ENCODE results near the gene ZNF580. TPM values are rescaled to one million over a fixed set of nuclear protein-coding genes. Genes with fewer than 3 reads are reported as not detected.

The ZNF580 gene
- total RNA-seq, 1 donor, result 6.5 TPM

- H3K27ac ChIP-seq (ENCODE audit: low read depth, low read length), result no peak overlapping the region
- no peaks in the 10 kb centered on the region for H3K27me3 ChIP-seq (ENCODE audit: insufficient read depth, low read length)
- H4K20me1 ChIP-seq (ENCODE audit: insufficient read depth, low read length), result peaks cover 13% of the 10 kb centered on the region
- H3K9me3 ChIP-seq (ENCODE audit: low read depth, low read length), result no peaks in the 10 kb centered on the region
- peaks cover 14% of the 10 kb centered on the region for H3K36me3 ChIP-seq (ENCODE audit: insufficient read depth, low read length)
- TF ChIP-seq CTCF (IDR thresholded peaks at IDR 0.05; ENCODE audit: extremely low read depth, low read depth, low read length), result no peak
- H2AFZ ChIP-seq (ENCODE audit: low read length), result no peak overlapping the region
- H3K4me3 ChIP-seq (ENCODE audit: insufficient read depth, low read length), result no peak overlapping the region
- no peaks in the 10 kb centered on the region for H3K4me1 ChIP-seq (ENCODE audit: insufficient read depth, low read length)
- peaks cover 20% of the 10 kb centered on the region for H3K79me2 ChIP-seq (ENCODE audit: insufficient read depth, low read length)
- H3K4me2 ChIP-seq (ENCODE audit: insufficient read depth, low read length), result no peak overlapping the region
- DNase-seq (ENCODE audit: insufficient read length, low spot score, missing footprints), result peak; percentile 60
Measured at GRCh38 chr19:55615543-55616394, 25.0 kb upstream of the ZNF580 start.

GRCh38 chr19:55616395-55616875 lies 24.4 kb upstream of the ZNF580 start:
- Histone ChIP-seq H3K27me3 (ENCODE audit: insufficient read depth, low read length) (no peaks in the 10 kb centered on the region), H3K27ac (ENCODE audit: low read depth, low read length) (no peak overlapping the region), H3K4me1 (ENCODE audit: insufficient read depth, low read length) (no peaks in the 10 kb centered on the region), H3K9me3 (ENCODE audit: low read depth, low read length) (no peaks in the 10 kb centered on the region), H3K4me2 (ENCODE audit: insufficient read depth, low read length) (no peak overlapping the region), H3K79me2 (ENCODE audit: insufficient read depth, low read length) (peaks cover 13% of the 10 kb centered on the region), H2AFZ (ENCODE audit: low read length) (no peak overlapping the region), H3K4me3 (ENCODE audit: insufficient read depth, low read length) (no peak overlapping the region), H3K36me3 (ENCODE audit: insufficient read depth, low read length) (peaks cover 16% of the 10 kb centered on the region), H4K20me1 (ENCODE audit: insufficient read depth, low read length) (peaks cover 13% of the 10 kb centered on the region)
- peak; percentile 63 for DNase-seq (ENCODE audit: insufficient read length, low spot score, missing footprints)
- no peak for TF ChIP-seq CTCF (IDR thresholded peaks at IDR 0.05; ENCODE audit: extremely low read depth, low read depth, low read length)

- peak; percentile 62 for DNase-seq (ENCODE audit: insufficient read length, low spot score, missing footprints)
- Histone ChIP-seq H2AFZ (ENCODE audit: low read length) (no peak overlapping the region), H3K27ac (ENCODE audit: low read depth, low read length) (no peak overlapping the region), H3K4me2 (ENCODE audit: insufficient read depth, low read length) (no peak overlapping the region), H4K20me1 (ENCODE audit: insufficient read depth, low read length) (peaks cover 7% of the 10 kb centered on the region), H3K9me3 (ENCODE audit: low read depth, low read length) (no peaks in the 10 kb centered on the region), H3K4me1 (ENCODE audit: insufficient read depth, low read length) (no peaks in the 10 kb centered on the region), H3K27me3 (ENCODE audit: insufficient read depth, low read length) (no peaks in the 10 kb centered on the region), H3K79me2 (ENCODE audit: insufficient read depth, low read length) (peaks cover 6% of the 10 kb centered on the region), H3K36me3 (ENCODE audit: insufficient read depth, low read length) (peaks cover 16% of the 10 kb centered on the region), H3K4me3 (ENCODE audit: insufficient read depth, low read length) (no peak overlapping the region)
- no peak for TF ChIP-seq CTCF (IDR thresholded peaks at IDR 0.05; ENCODE audit: extremely low read depth, low read depth, low read length)
Measured at GRCh38 chr19:55617426-55617825, 23.4 kb upstream of the ZNF580 start.

- Histone ChIP-seq H3K4me3 (ENCODE audit: insufficient read depth, low read length) (no peak overlapping the region), H3K4me1 (ENCODE audit: insufficient read depth, low read length) (no peaks in the 10 kb centered on the region), H3K27me3 (ENCODE audit: insufficient read depth, low read length) (no peaks in the 10 kb centered on the region), H3K4me2 (ENCODE audit: insufficient read depth, low read length) (no peak overlapping the region), H3K27ac (ENCODE audit: low read depth, low read length) (no peak overlapping the region), H4K20me1 (ENCODE audit: insufficient read depth, low read length) (peaks cover 3% of the 10 kb centered on the region), H3K9me3 (ENCODE audit: low read depth, low read length) (no peaks in the 10 kb centered on the region), H3K36me3 (ENCODE audit: insufficient read depth, low read length) (peaks cover 16% of the 10 kb centered on the region), H3K79me2 (ENCODE audit: insufficient read depth, low read length) (peaks cover 6% of the 10 kb centered on the region), H2AFZ (ENCODE audit: low read length) (no peak overlapping the region)
- DNase-seq (ENCODE audit: insufficient read length, low spot score, missing footprints), result peak; percentile 58
- TF ChIP-seq CTCF (IDR thresholded peaks at IDR 0.05; ENCODE audit: extremely low read depth, low read depth, low read length), result no peak
Measured at GRCh38 chr19:55618426-55618825, 22.4 kb upstream of the ZNF580 start.
